Glutamatergic neuron (in vitro differentiated cells): ENCODE measurements around the gene PADI3. TPM values are rescaled to one million over a fixed set of nuclear protein-coding genes. Genes with fewer than 3 reads are reported as not detected.

Source experiments
- DNase-seq: peaks from one replicate; pipeline ENCODE4 v3.0.0; 2022
- H3K27ac Mint-ChIP-seq: one replicate; pipeline ENCODE4 v1.8.0; 2020; ENCODE audit warnings: mild to moderate bottlenecking, mixed read lengths, inconsistent platforms; ENCODE audit not compliant: unreplicated experiment
- H3K27me3 Mint-ChIP-seq: one replicate; pipeline ENCODE4 v1.8.0; 2020; ENCODE audit warnings: mild to moderate bottlenecking, moderate library complexity, mixed read lengths, inconsistent platforms; ENCODE audit not compliant: unreplicated experiment
- H3K36me3 Mint-ChIP-seq: one replicate; pipeline ENCODE4 v1.8.0; 2020; ENCODE audit warnings: mild to moderate bottlenecking, mixed read lengths, inconsistent platforms; ENCODE audit not compliant: unreplicated experiment
- H3K4me1 Mint-ChIP-seq: one replicate; pipeline ENCODE4 v1.8.0; 2020; ENCODE audit warnings: mild to moderate bottlenecking, low read depth, mixed read lengths, inconsistent platforms; ENCODE audit not compliant: unreplicated experiment
- H3K4me3 Mint-ChIP-seq: one replicate; pipeline ENCODE4 v1.8.0; 2020; ENCODE audit warnings: mild to moderate bottlenecking, mixed read lengths, inconsistent platforms; ENCODE audit not compliant: unreplicated experiment
- H3K9me3 Mint-ChIP-seq: one replicate; pipeline ENCODE4 v1.8.0; 2020; ENCODE audit warnings: mild to moderate bottlenecking, moderate library complexity, mixed read lengths, inconsistent platforms; ENCODE audit not compliant: unreplicated experiment
- total RNA-seq: library from RNA; stranded (reverse); fragmentation: NEBNext Ultra II Directional; extraction: Animal tissue kit (Norgen Biotek cat#: 25700); gene quantifications from one replicate; pipeline ENCODE4 v1.2.1, GENCODE V29; 2021; ENCODE audit not compliant: unreplicated experiment
- TF ChIP-seq, protein P1 (sequence below): fragments of 200-600 bp; sonication (generic); IDR thresholded peaks from one replicate; pipeline ENCODE4 v1.5.0; 2021; ENCODE audit not compliant: partially characterized antibody, unreplicated experiment

The PADI3 gene
- total RNA-seq, 1 donor from 2014 or later = not detected

DNA sequence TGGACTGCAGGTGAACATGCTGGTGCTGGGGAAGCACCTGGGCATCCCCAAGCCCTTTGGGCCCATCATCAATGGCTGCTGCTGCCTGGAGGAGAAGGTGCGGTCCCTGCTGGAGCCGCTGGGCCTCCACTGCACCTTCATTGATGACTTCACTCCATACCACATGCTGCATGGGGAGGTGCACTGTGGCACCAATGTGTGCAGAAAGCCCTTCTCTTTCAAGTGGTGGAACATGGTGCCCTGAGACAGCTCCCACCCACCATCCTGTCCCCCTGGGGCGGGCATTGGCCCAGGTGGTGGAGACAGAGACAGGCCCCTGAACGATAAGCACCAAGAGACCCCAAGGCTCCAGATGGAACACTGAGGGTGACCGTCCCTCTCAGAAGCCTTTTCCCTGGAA, 33.9 kb downstream of the PADI3 start:
- no peak for DNase-seq
- Mint-ChIP-seq H3K27ac (no peak overlapping the region), H3K36me3 (no peaks in the 10 kb centered on the region), H3K27me3 (peaks cover 2% of the 10 kb centered on the region), H3K4me3 (no peak overlapping the region), H3K4me1 (peaks cover 3% of the 10 kb centered on the region), H3K9me3 (no peaks in the 10 kb centered on the region)
- TF ChIP-seq, protein P1, sequence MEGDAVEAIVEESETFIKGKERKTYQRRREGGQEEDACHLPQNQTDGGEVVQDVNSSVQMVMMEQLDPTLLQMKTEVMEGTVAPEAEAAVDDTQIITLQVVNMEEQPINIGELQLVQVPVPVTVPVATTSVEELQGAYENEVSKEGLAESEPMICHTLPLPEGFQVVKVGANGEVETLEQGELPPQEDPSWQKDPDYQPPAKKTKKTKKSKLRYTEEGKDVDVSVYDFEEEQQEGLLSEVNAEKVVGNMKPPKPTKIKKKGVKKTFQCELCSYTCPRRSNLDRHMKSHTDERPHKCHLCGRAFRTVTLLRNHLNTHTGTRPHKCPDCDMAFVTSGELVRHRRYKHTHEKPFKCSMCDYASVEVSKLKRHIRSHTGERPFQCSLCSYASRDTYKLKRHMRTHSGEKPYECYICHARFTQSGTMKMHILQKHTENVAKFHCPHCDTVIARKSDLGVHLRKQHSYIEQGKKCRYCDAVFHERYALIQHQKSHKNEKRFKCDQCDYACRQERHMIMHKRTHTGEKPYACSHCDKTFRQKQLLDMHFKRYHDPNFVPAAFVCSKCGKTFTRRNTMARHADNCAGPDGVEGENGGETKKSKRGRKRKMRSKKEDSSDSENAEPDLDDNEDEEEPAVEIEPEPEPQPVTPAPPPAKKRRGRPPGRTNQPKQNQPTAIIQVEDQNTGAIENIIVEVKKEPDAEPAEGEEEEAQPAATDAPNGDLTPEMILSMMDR = no peak

DNA sequence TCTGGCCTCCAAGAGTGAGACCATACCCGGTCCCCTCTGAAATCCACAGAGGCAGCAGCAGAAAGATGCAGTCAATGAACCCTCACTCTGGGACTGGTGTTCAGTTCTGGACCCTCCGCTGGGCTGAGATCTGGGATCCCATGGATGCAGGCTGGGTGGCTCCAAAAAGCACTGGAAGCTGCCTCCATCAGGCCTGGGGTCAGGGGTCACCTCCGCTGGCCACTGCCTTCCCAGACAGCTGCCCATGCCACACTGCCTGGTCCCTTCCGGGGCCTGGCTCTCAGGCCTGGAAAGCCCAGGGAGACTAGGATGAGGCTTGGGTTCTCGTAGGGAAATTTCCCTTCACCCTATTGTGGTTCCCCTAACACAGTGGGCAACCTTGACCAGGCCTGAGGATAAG, 37.7 kb downstream of the PADI3 start:
- Mint-ChIP-seq H3K4me3 (no peak overlapping the region), H3K4me1 (no peaks in the 10 kb centered on the region), H3K36me3 (no peaks in the 10 kb centered on the region), H3K9me3 (no peaks in the 10 kb centered on the region), H3K27ac (no peak overlapping the region), H3K27me3 (peaks cover 2% of the 10 kb centered on the region)
- DNase-seq = no peak
- TF ChIP-seq, protein P1 = no peak

DNA sequence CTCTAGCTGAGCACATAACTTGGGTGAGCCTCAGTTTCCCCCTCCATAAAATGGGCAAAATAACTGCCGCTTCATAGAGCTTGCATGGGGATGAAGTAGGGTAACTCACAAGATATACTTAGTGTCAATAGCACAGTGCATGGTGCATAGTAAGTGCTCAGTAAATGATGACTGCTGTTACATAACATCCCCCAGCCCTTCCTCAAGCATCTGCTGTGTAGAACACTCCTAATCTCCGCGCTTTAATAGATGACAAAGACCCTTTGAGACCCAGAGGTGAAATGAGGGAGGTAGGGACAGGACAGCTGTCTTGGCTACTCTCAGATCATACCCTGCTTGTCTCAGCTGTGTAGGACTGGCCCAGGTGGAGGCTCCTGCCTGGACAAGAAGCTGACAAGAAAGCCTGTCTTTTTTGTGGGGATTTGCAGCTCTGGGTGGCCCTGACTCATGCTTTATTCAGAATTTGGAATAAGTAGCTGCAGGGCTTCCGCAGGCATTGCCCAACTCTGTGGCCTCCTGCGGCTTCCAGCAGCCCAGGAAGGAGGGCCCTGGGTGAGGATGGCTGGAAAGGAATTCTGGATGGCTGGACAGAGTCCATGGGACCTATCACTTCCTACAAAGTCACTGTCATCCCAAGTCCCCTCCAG, 38.4 kb downstream of the PADI3 start:
- no peaks in the 10 kb centered on the region for H3K36me3 Mint-ChIP-seq
- no peak overlapping the region for H3K27ac Mint-ChIP-seq
- H3K4me1 Mint-ChIP-seq = no peaks in the 10 kb centered on the region
- peaks cover 1% of the 10 kb centered on the region for H3K27me3 Mint-ChIP-seq
- DNase-seq = no peak
- H3K9me3 Mint-ChIP-seq = no peaks in the 10 kb centered on the region
- TF ChIP-seq, protein P1 = no peak
- no peak overlapping the region for H3K4me3 Mint-ChIP-seq

DNA sequence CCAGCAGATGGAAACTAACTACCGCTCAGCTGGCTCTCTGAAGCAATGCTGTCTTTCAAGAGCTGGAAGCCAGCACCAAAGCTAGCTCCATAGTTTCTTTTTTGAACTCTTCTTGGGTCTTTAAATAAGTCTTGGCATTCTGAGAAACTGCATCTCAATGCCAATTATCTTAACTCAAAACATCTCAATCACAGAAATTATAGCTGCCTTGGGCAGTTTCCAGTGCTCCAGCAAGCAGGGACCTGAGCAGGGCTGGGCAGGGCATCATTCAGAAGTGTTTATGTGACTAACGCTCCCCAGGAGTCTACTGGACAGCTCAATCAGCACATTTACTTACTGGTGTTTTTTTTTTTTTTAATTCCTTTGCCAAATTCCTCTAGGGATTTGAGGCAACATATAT, 40.8 kb downstream of the PADI3 start:
- DNase-seq = no peak
- Mint-ChIP-seq H3K36me3 (no peaks in the 10 kb centered on the region), H3K4me3 (no peak overlapping the region), H3K9me3 (no peaks in the 10 kb centered on the region), H3K27ac (no peak overlapping the region), H3K27me3 (no peaks in the 10 kb centered on the region), H3K4me1 (no peaks in the 10 kb centered on the region)
- TF ChIP-seq, protein P1 = no peak

DNA sequence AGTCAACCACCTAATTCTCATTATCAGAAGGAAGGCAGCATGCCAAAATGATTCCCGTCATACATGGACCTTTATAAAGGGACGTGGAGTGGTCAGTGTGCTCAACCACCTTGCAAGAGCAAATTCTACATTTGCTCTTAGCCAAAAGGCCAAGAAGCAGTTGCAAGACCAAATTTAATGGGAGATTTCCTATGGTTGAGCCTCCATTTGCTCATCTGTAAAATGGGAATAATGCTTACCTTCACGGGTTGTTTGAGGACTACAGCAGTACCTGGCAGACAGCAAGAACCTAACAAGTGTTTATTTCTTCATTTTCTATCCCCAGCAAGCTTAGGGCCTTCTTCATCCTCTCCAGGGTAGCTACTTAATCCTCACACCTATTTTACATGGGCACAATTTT, 41.7 kb downstream of the PADI3 start:
- TF ChIP-seq, protein P1 = no peak
- H3K4me1 Mint-ChIP-seq = no peaks in the 10 kb centered on the region
- H3K27me3 Mint-ChIP-seq = no peaks in the 10 kb centered on the region
- H3K27ac Mint-ChIP-seq = no peak overlapping the region
- no peak for DNase-seq
- no peak overlapping the region for H3K4me3 Mint-ChIP-seq
- no peaks in the 10 kb centered on the region for H3K9me3 Mint-ChIP-seq
- no peaks in the 10 kb centered on the region for H3K36me3 Mint-ChIP-seq
